Heart left ventricle (tissue), 16 donors: Measurements from ENCODE around the gene ASTN2. TPM values are rescaled to one million over a fixed set of nuclear protein-coding genes. Genes with fewer than 3 reads are reported as not detected.

ENCODE experiments used
- ATAC-seq, 4 donors: fragments of 200-7000 bp; cut with Tn5 transposase; one replicate each; pipeline ENCODE4 v1.9.1; 2020 to 2022; ENCODE audit warnings: moderate library complexity in 4 of 4, mild to moderate bottlenecking in 3 of 4, moderate number of reproducible peaks in 1 of 4
- DNase-seq, 5 donors: peaks; one replicate each; pipeline ENCODE4 v3.0.0-alpha.2; 2020
- H3K27ac ChIP-seq, 12 donors: fragments of 200-600 bp; sonication (generic) in 4 of 12; one replicate each; pipeline versions ENCODE4 v1.5.0 to v1.8.0; 2016 to 2022; ENCODE audit warnings: mild to moderate bottlenecking in 2 of 12
- H3K27me3 ChIP-seq, 9 donors: fragments of 200-600 bp; sonication (generic) in 2 of 9; one replicate each; pipeline versions ENCODE4 v1.5.1 to v1.8.0; 2016 to 2022; ENCODE audit warnings: mild to moderate bottlenecking in 3 of 9
- H3K36me3 ChIP-seq, 9 donors: fragments of 200-600 bp; sonication (generic) in 2 of 9; one replicate each; pipeline versions ENCODE4 v1.5.0 to v1.8.0; 2018 to 2022; ENCODE audit warnings: mild to moderate bottlenecking in 2 of 9
- H3K4me1 ChIP-seq, 12 donors: fragments of 200-600 bp; sonication (generic) in 4 of 12; one replicate each; pipeline versions ENCODE4 v1.5.0 to v1.8.0; 2016 to 2022; ENCODE audit warnings: mild to moderate bottlenecking in 3 of 12
- H3K4me3 ChIP-seq, 12 donors: fragments of 200-600 bp; sonication (generic) in 4 of 12; one replicate each; pipeline versions ENCODE4 v1.5.0 to v1.8.0; 2017 to 2022; ENCODE audit warnings: mild to moderate bottlenecking in 9 of 12, moderate library complexity in 4 of 12
- H3K9me3 ChIP-seq, 12 donors: fragments of 200-600 bp; sonication (generic) in 4 of 12; one replicate each; pipeline versions ENCODE4 v1.5.0 to v1.8.0; 2016 to 2022; ENCODE audit warnings: mild to moderate bottlenecking in 1 of 12
- POLR2A ChIP-seq, 2 donors: fragments of 450-650 bp; IDR thresholded peaks; one replicate each; pipeline ENCODE4 v1.6.1; 2017; ENCODE audit warnings: antibody characterized with exemption in 2 of 2, mild to moderate bottlenecking in 2 of 2, moderate library complexity in 2 of 2
- WGBS, 4 donors: extraction: QIAGEN DNeasy Blood & Tissue Kit in 2 of 4; methylation state at CpG; one replicate each; pipeline versions ENCODE4 v1.1.5 to v1.1.7; 2013 to 2018; 5-methylcytosine and 5-hydroxymethylcytosine counted together
- intact Hi-C, 10 donors: fragments of 100-400 bp; cut with DNase I; formaldehyde crosslinking; loops; one replicate each; pipeline versions ENCODE4 v1.11.1 to v1.14.2; 2022
- polyA plus RNA-seq, 2 donors: library from polyadenylated mRNA; stranded (reverse); fragments of 200-250 nt; gene quantifications; one replicate each; pipeline ENCODE4 v1.2.3, GENCODE V29; 2013
- total RNA-seq, 9 donors: library from RNA; depleted of rRNA in 2 of 9; stranded (reverse); fragments of >200 nt in 2 of 9; fragmentation: NEBNext Ultra II Directional in 3 of 9; extraction: Animal tissue kit (Norgen Biotek cat#: 25700) in 3 of 9; gene quantifications; one replicate each; pipeline versions ENCODE4 v1.1.0 to v1.2.4, GENCODE V29; 2016 to 2023
- TF ChIP-seq, protein P1 (sequence below), 12 donors: fragments of 200-600 bp; sonication (generic) in 4 of 12; IDR thresholded peaks; one replicate each; pipeline versions ENCODE4 v1.5.0 to v1.8.0; 2018 to 2022; ENCODE audit warnings: antibody characterized with exemption in 12 of 12, mild to moderate bottlenecking in 5 of 12
- donor health status: ischemic (EF 13 %, LVEDD 7.1; RV severe dilation, severe dysfunction).
- donor health status: healthy with polysubstance abuse.
- donor health status: DM: no; HTN: yes; CAD: no.
- donor health status: DM: no; HTN: no; CAD: no.
- donor health status: ischemic (EF 25% LVEDD 6.9; RV normal size, moderate dysfunction).
- donor health status: ischemic (EF 25% LVEDD 5.7; RV mildly dilated, moderate dysfunction).
- donor health status: healthy.
- donor health status: DM: yes; HTN: yes; CAD: no.
- donor health status: ischemic (EF 35%, LVEDD 5.7; RV mildly dilated, moderate dysfunction).
- donor health status: nonischemic (EF 11% LVEDD 7.7; RV severe dilation, severe dysfunction).
- donor health status: DM: yes; HTN: yes; CAD: no.
- donor health status: PGD.
- donor health status: ischemic (EF 29% LVEDD 5.4; RV normal size, mild dysfunction).
- donor health status: nonischemic (EF 23%, LVEDD 6.1; RV moderate dilation, normal function).

The ASTN2 gene
- total and polyA plus RNA-seq, 11 donors, result 2.5 to 6.0 (median 3.5) TPM

DNA sequence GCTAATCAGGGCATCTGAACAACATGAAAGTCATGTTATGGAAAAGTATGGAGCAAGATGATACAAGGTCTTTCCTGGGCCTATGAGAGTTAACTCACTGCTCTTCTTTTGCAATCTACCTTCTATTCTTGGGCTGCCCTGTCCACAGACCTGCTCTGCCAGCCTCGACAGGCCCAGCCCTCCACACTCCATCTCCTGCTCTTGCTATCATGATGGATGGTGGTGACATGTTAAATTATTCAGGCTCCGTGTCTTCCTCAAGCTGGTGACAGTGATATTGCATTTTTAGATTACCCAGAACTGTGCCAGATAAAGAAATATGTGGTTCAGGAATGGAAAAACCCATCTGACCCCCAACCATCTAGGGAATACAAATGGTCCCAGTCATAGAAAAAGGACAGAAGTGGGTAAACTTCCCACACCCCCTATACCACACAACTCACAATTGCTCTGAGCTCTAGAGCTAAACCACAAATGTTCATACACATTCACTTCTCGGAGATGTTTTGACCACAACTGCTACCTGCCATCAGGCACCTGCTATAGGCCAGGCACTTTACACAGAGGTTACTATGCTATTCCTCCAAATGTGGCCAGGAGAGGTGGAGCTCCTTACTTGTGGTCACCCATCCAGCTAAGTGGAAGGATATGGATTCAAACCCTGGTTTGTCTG is 311.3 kb downstream of the ASTN2 start:
- ATAC-seq (no peak), DNase-seq (no peak)
- TF ChIP-seq, protein P1, sequence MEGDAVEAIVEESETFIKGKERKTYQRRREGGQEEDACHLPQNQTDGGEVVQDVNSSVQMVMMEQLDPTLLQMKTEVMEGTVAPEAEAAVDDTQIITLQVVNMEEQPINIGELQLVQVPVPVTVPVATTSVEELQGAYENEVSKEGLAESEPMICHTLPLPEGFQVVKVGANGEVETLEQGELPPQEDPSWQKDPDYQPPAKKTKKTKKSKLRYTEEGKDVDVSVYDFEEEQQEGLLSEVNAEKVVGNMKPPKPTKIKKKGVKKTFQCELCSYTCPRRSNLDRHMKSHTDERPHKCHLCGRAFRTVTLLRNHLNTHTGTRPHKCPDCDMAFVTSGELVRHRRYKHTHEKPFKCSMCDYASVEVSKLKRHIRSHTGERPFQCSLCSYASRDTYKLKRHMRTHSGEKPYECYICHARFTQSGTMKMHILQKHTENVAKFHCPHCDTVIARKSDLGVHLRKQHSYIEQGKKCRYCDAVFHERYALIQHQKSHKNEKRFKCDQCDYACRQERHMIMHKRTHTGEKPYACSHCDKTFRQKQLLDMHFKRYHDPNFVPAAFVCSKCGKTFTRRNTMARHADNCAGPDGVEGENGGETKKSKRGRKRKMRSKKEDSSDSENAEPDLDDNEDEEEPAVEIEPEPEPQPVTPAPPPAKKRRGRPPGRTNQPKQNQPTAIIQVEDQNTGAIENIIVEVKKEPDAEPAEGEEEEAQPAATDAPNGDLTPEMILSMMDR (IDR thresholded peaks at IDR 0.05), result no peak
- TF ChIP-seq POLR2A (IDR thresholded peaks at IDR 0.05), result no peak
- Histone ChIP-seq H3K9me3 (no peaks in the 10 kb centered on the region), H3K4me1 (no peaks in the 10 kb centered on the region), H3K27me3 (no peaks in the 10 kb centered on the region), H3K36me3 (no peaks in the 10 kb centered on the region), H3K27ac (no peak overlapping the region), H3K4me3 (no peak overlapping the region)
- WGBS, 4 donors, result 27 to 42% (median 36%) methylated on average over 3 of the region's 3 CpGs
- intact Hi-C loops, result no loop called here

DNA sequence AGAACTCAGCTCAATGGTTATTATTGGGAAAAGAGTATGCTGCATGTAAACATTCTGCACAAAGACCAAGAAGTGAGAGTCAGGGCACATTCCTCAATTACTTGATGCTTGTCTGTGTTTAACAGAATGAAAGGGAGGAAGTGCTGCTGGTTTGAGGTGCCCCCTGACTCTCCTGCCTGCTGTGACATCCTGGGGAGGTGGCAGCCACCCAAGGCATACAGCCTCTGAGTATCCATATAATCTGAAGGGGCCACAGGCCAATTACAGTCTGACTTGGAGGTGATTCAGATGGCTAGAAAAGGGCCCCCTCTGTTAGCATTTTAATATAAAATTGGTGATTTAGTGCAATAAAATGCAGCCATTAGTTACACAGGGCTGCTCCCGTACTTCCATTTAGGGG is 313.8 kb downstream of the ASTN2 start:
- TF ChIP-seq, protein P1 (IDR thresholded peaks at IDR 0.05), result no peak
- TF ChIP-seq POLR2A (IDR thresholded peaks at IDR 0.05), result no peak
- ATAC-seq, result no peak

DNA sequence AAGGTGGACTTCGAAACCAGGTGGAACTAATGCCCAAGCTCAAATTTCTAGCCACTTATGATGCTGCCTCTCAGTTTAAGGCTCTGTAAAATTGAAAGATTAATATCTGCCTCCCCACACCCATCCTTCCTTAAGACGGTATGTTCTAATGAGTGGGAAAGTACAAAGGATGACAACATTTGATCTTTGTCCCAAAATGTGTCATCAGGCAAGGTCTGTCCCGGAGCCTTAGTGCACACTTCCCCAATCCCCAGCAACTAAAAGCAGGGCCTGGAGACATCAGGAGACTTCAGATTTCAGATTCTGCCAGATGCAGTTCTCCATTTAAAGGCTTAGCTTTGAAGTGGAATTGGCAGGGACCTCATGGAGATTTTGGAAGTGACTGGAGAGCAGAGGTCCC is 316.5 kb downstream of the ASTN2 start:
- 60 to 80% (median 67%) methylated on average over 3 of the region's 3 CpGs for WGBS, 4 donors

More for the DNA sequence above, 313.8 kb downstream of the ASTN2 start:
- H3K36me3 ChIP-seq, result no peaks in the 10 kb centered on the region
- no peak for DNase-seq
- intact Hi-C loops, result no loop called here
- no peaks in the 10 kb centered on the region for H3K9me3 ChIP-seq
- H3K4me3 ChIP-seq, result no peak overlapping the region
- H3K27me3 ChIP-seq, result no peaks in the 10 kb centered on the region
- no peaks in the 10 kb centered on the region for H3K4me1 ChIP-seq
- no peak overlapping the region for H3K27ac ChIP-seq
- 71 to 85% (median 80%) methylated on average over 1 of the region's 1 CpG for WGBS, 4 donors

DNA sequence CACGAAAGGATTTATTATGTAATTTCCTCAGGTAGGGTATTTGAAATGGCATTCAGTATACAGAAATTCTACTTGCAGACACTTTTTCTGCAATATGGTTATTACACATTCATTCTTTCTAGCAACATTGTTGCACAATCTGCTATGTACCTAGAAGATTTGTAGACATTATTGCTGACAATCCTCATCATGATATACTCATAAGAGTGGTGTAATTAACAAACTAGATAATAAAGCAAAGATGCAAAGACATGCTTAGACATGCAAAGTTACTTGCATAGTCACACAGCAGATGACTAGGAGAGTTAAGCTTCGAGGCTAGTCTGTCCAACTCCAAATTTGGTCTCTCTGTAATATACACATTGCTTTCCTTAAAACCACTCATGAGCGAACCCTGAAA is 317.1 kb downstream of the ASTN2 start:
- H3K36me3 ChIP-seq, result no peaks in the 10 kb centered on the region
- H3K4me1 ChIP-seq, result no peaks in the 10 kb centered on the region
- intact Hi-C loops, result no loop called here
- DNase-seq (no peak), ATAC-seq (no peak)
- H3K9me3 ChIP-seq, result no peaks in the 10 kb centered on the region
- H3K27me3 ChIP-seq, result no peaks in the 10 kb centered on the region
- TF ChIP-seq, protein P1 (IDR thresholded peaks at IDR 0.05), result no peak
- no peak for TF ChIP-seq POLR2A (IDR thresholded peaks at IDR 0.05)
- 75 to 78% (median 77%) methylated on average over 3 of the region's 3 CpGs for WGBS, 4 donors
- no peak overlapping the region for H3K27ac ChIP-seq
- no peak overlapping the region for H3K4me3 ChIP-seq

More for the DNA sequence above, 316.5 kb downstream of the ASTN2 start:
- Histone ChIP-seq H3K27ac (no peak overlapping the region), H3K9me3 (no peaks in the 10 kb centered on the region), H3K36me3 (no peaks in the 10 kb centered on the region), H3K4me3 (no peak overlapping the region), H3K4me1 (no peaks in the 10 kb centered on the region), H3K27me3 (no peaks in the 10 kb centered on the region)
- intact Hi-C loops, result no loop called here
- DNase-seq (no peak), ATAC-seq (no peak)
- TF ChIP-seq, protein P1 (IDR thresholded peaks at IDR 0.05), result no peak
- no peak for TF ChIP-seq POLR2A (IDR thresholded peaks at IDR 0.05)
